ENCODE results near the gene TBC1D3B.
"Not testable (repeated sequence)": the region's sequence is repeated elsewhere in the genome, so short reads cannot be mapped to it uniquely, and the experiment has no call there.

Gene TBC1D3B

DNA sequence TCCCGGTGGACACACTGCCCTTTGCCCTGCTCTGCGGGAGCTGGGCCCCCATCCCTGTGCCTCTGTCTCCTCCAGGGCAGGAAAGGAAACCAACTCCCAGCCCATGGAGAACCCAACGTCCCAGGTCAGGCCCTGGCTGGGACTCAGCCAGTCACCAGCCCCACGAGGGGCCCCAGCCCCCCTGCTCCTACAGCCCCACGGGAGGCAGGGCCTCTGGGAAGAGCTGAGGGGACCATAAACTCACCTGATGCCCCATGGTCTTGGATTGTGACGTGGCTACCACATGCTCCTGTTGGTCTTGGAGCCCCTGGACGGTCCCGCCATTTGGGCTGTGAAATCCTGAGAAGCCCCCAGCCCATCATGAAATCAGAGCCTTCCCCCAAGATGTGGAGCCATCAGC, 7.6 kb downstream of the TBC1D3B start:
- DNase-seq, result not testable (repeated sequence)

GRCh38 chr17:36153895-36154610, 22.4 kb downstream of the TBC1D3B start:
- DNase-seq, result no peak

DNA sequence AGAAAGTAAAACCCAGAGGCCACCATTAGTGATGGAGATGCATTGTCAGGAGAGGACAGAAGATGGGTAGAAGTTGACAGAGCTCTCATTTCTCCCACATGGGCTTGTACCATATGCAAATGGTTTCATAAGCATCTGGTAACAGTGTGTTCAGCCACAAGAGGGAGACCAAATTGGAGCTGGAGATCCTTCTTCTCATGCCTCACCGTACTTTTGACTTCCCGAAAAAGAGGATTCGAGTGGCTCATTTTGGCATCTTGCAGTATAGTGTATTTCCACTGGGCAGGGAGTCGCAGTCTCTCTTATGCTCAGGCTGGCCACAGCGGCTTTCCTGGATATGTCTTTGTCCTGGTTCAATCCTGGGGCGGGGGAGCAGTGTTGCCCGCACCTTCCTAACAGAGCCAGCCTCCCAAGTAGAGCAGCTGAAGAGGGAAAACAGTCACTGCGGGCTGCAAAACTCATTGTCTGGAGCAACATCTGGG, 23.8 kb downstream of the TBC1D3B start:
- DNase-seq, result no peak

DNA sequence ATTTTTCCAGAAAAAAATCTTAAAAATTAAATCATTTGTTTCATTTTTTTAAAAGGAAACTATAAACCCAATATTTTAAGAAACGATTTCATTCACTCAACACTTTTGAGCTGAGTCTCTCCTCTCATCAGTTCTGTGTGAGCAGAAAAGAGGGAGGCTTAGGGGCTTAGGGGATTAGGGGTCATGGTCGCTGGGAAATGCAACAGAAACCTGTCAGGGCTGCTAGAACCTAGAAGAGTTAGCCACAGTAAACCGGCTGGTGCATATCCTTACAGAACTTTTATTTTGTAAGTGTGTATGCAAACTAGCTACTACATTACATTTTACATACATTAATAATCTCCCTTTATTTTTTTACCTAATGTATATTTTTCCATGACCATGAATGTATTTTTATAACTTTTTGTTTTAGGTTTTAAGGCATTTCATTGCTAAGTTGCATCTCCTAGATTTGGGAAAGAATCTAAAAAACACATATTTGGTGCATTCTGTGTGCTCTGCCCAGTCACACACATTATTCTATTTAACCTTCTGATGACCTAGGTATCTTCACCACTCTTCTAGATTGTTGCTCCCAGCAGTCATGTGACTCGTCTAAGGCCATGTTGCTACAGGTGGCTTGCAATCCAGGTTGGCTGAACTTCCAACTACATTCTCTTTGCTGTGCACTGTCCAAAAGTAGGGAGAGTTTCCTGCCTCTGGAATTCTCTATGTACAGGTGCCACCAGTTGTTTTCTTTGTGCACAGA, 24.4 kb downstream of the TBC1D3B start:
- DNase-seq, result no peak

- DNase-seq, result no peak
Observed at GRCh38 chr17:36149296-36149820, 27.1 kb downstream of the TBC1D3B start.

- peak; percentile 49 for DNase-seq
Observed at GRCh38 chr17:36148559-36149295, 27.7 kb downstream of the TBC1D3B start.

- DNase-seq, result no peak
Observed at GRCh38 chr17:36147601-36148000, 28.8 kb downstream of the TBC1D3B start.

- no peak for DNase-seq
Observed at GRCh38 chr17:36144981-36145729, 31.3 kb downstream of the TBC1D3B start.

DNA sequence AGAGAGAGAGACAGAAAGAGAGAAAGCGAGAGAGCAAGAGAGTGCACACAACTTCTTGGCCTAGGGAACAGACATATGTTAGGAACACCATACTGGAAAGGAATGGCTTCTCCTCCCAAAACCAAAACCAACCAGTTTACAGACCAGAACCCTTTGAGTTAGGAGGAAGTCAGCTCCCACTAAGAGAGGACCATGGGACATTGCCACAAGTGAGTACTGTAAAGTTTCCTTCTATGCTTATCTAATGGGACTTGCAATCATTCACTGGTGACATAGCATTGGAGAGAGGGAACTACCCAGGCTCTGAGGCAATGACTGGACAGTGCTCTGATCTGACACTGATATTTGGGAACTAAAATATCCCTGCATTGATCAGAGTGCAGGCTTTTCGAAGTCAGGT, 32.4 kb downstream of the TBC1D3B start:
- no peak for DNase-seq

DNA sequence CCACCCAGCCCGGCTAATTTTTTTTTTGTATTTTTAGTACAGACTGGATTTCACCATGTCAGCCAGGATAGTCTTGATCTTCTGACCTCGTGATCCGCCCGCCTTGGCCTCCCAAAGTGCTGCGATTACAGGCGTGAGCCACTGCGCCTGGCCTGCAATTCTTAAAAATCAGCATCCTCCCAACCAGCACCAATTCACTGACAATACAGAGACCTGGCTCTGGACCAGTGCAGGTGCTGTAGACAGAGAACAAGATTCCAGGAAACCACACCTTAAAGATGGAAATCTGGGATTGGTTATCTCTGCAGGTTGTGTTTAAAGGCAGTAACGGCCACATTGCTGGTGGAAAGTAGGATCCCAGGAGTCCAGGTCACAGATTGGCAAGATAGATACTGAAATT, 33.6 kb downstream of the TBC1D3B start:
- no peak for DNase-seq

GRCh38 chr17:36142235-36142634, 34.2 kb downstream of the TBC1D3B start:
- DNase-seq, result no peak

DNA sequence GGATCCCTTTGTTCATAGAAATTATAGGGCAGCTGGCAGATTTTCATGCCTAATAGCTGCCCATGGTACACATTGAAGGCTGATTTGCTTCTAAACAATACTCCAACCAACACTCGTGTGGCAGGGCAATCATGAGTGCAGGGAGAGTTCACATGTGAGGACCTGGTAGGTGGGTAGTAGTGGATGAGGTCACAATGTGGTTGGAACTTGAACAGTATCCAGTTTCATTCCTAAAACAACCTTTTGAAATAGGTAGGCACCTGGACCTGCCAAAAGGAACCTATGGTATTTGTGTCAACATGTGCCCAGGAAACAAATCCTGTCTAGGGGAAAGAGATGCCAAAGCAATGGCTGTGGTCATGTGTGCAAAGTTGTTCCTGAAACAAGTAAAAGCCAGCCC, 40.0 kb downstream of the TBC1D3B start:
- no peak for DNase-seq

DNA sequence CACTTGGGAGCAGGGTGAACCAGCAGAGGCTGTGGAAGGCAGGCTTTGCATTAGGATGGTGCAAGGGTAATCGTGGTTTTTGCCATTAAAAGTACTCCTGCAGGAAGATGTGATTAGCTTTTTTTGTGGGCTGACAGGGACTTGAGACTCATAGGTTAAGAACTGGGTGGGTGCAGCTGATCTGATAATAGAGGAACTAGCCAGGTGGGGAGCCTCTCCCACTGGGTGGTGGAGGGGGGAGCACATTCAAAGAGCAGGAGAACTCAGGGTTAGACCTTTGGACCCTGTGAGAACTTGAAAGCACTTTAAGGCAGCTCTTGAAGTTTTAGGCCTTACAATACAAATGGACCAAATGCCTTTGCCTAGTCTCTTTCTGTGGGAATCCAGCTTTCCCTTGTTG, 40.4 kb downstream of the TBC1D3B start:
- no peak for DNase-seq

DNA sequence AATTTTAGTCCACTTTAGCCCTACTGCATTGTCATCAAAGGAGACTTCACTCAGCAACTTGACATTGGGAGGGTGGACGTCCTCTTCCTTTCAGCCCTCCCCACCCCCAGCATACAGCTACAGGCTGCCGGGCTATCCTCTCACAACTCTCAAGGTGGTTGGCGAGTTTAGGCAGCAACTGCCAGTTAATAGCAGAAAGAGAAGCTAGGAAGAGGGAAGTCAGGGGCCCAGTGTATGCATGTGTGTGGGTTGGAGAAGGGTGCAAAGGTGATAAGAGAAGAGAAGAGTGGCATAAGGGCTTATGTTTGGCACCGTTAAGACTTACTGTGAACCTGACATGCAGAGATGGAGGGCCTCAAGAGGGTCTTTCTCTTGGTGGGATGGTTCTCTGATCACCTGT, 41.0 kb downstream of the TBC1D3B start:
- DNase-seq, result no peak

DNA sequence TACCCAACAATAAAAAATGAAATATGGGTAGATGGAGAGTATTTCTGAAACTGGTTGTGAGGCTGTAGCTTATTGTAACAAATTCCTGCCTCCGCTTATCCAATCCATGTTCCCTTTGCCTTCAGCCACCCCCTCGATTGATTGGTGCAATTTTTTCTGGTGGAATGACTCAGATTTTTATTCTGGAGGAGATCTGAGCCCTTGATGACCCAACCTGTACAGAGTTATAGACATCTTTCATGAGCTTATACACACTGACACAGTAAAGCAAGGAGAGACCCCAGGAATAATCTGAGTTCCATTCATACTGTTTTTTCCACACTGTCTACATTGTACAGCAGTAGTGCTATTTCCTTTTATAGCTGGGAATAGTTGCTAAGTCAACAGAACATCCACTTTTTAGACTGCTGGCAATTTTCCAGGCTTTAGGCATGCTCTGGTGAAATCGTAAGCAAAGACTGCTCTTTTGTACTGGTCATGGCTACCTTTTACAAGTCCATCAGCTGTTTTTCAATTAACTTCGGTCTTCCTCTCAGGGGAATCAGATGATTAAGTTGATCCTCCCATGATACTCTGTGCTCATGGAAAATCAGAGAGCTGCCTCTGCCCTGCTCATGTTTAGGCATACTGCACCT, 42.7 kb downstream of the TBC1D3B start:
- no peak for DNase-seq

DNA sequence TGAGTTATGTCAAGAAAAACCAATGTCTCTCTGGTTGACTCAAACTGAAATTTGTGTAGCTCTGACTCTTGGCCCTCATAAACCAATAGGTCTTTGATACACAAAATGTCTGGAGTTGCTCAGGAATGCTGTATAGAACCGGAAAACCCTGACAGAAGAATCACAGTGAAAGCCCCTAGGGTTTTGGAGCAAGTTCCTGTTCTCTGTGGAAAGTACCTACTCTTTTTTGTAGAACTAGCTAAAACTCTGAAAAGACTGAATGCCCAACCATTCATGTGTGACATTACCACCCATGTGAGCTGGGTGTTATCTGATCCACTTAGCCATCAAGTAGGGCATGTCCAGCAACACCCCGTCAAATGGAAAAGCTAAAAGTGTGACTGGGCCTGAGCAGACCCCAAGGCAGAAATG, 44.0 kb downstream of the TBC1D3B start:
- no peak for DNase-seq

GRCh38 chr17:36131931-36132330, 44.5 kb downstream of the TBC1D3B start:
- no peak for DNase-seq

DNA sequence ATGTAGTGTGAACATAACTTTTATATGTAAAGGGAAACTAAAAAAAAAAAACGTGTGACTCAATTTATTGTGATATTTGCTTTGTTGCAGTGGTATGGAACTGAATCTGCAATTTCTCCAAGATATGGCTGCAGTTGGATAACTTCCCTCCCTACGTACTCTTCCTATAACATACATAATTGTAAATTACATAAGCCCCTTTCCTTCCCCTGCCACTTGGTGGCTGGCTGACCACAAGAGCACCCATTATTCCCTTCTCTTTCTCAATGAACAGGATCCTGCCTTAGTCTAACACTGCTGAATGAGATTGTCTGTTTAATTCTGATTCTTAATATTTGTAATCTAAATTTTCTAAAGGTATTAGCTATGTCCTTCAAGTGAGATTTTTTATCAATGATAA, 45.0 kb downstream of the TBC1D3B start:
- no peak for DNase-seq

- DNase-seq, result no peak
Observed at GRCh38 chr17:36130346-36130745, 46.1 kb downstream of the TBC1D3B start.

- DNase-seq, result no peak
Observed at GRCh38 chr17:36129616-36130015, 46.8 kb downstream of the TBC1D3B start.

GRCh38 chr17:36128411-36128978, 47.9 kb downstream of the TBC1D3B start:
- DNase-seq, result no peak

- DNase-seq, result no peak
Observed at GRCh38 chr17:36127911-36128310, 48.5 kb downstream of the TBC1D3B start.

All from stimulated activated CD4-positive, alpha-beta T cell treated with anti-CD3 and anti-CD28 coated beads, Interleukin-4, amount 100 ng/mL, for 1 hour (primary cell).